Dedifferentiated amniotic fluid mesenchymal stem cell (primary cell): ENCODE data around the gene STX12.
"Not testable (repeated sequence)": the region's sequence is repeated elsewhere in the genome, so short reads cannot be mapped to it uniquely, and the experiment has no call there.

Experiments used
- DNase-seq: peaks from one replicate; pipeline ENCODE4 v3.0.0-alpha.2; 2016; ENCODE audit errors: extremely low spot score

The STX12 gene

DNA sequence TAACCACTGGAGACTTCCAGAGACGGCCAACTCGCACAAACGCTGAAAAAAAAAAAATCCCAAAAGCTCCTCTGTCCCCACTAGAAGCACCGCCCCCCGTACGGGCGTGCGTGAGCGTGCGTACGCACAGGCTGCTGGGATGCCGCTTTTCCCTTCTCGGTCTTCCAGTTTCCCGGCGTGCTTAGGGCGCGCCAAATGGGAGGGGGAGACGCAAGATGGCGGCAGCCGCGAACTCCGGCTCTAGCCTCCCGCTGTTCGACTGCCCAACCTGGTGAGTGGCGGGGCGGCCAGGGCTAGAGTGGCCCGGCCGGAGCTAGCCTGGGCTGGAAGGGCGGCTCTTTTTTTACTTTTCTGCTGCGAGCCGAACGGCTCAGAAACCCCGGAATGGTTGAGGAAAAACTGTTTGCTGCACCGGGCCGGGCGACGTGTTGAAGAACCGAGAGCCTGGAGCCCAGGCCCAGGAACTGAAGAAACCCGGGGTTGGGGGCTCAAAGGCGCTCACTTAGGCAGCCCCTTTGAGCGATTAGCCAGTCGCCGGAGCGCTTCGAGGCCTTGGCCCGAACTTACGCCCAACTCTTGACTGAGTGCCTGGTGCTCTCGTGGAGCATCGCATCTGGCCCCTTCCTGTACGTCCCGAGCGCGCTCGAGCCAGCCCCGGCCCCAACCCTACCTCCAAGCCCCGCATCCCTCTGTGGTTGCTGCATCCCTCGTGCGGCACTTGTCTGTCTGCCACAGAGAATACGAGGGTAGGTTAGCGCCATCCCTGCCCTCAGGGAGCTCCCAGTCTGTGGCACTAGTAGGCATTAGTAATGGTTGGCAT, 57.8 kb downstream of the STX12 start, which contains the start of gene PPP1R8:
Gene PPP1R8, plus strand, starts transcription at position 162 of the 820 bp plus-strand sequence. Its CDS starts 54 bp downstream, at position 216.
- peak; percentile 95 for DNase-seq

DNA sequence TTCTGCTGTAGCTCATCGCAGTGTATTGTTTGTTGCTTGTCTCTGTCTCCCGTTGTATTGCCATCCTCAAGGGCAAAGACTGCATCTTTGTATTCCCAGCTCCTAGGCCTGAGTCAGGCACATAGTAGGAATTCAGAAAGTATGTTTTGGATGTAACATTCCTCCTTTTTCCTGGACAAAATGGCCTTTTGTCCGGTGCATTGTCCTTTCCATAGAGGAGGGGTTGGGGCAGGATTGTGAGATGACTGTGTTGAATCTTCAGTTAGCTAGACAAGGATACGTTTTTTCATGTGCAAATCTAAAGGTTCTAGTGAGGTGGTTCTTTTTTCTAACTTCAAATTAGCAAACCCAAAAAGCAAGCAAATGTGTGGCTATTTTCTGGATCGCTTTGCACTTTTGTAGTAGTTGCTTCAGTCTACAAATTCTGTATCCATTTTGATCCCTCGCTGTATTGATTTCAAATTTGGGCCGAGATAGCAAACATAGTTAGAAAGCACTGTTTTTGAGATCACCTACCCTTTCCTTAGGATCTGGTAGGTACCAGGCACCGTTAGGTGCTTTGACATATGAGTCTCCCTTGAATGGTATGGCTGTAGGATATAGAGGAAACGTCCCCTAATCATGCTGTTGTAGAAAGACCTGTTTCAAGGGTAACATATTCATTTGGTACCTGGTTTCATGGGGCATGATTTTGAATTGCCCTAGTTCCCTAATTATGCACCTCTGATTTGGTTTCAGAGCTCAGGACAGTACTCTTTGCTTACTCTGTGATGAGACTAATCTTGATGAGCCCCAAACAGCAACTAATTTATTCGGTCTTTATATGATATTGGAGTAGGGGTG, 58.8 kb downstream of the STX12 start:
- DNase-seq = no peak

DNA sequence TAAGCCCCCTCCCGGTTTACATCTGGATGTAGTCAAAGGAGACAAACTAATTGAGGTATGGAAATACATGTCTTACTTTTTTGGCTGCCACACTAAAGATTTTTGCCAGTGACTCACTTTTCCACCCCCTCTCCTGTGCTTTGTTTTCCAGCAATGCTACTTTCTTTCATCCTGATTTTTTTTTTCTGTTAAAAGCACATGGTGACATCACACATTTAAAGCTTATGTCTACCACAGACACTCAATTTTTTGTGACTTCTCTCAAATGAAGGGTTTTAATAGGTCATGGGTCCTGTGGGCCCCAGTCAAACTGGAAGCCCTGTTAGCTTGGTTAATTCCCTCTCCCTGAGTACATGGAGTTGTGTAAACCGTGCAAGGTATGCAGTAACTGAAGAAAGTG, 59.7 kb downstream of the STX12 start:
- DNase-seq = no peak

DNA sequence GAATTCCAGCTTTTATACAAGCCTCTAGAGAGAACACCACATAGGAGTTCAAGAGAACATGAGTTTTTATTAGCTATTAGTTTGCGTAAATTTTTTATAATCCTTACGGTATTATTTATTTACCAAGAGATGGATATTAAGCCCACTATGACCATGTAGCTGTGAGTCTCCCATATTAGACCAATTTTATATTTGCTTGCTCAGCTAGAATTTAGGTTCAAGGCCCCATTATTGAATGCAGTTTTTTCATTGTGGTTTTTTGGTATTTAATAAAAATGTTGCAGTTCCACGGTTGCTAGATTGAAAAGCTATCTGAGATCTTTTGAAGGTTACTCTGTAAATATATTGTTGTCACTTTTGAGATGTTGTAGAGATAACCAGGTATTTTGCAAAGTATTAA, 60.5 kb downstream of the STX12 start:
- no peak for DNase-seq

DNA sequence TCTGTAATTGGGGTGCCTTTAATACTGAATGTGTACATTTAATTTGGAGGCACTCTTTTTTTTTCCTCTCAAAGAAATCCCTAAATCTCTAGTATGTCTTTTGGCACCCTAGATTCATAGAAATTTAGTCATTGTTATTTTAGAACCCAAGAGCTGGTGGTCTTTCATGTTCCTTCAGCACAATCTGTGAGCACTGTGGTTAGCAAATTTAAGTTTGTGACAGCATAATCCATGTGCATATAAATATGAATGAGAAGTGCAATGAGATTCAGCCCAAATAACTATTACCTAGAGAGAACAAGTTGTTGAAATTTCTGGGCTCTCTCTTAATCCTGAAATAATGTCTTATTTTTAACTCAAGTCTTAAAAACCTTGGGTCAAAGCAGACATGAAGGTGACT, 62.0 kb downstream of the STX12 start:
- no peak for DNase-seq

DNA sequence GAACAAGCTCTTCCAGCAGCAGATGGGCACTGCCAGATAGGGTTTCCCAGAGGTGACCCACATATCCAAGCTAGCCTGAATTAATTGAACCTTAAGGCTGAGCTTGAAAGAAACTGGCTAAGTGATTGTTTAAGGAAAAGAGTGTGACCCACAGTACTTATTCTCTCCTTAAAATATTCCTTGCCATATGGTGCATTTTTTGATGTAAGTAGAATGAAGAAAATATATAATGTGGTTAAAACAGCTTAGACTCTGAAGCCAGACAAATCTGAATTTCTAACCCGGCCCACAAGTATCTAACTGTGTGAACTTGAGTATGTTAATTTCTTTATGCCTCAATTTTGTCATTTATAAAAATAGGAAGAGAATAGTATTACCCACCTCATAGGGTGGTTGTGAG, 62.5 kb downstream of the STX12 start:
- DNase-seq = no peak

DNA sequence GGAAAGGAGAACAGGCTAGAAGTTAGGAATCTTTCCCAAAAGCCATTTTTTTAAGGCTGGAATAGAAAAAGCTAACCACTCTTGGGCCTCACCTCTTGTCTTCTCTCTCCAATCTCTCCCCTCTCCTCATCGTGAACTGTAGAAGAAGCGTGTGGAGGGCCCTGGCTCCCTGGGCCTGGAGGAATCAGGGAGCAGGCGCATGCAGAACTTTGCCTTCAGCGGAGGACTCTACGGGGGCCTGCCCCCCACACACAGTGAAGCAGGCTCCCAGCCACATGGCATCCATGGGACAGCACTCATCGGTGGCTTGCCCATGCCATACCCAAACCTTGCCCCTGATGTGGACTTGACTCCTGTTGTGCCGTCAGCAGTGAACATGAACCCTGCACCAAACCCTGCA, 76.9 kb downstream of the STX12 start:
- no peak for DNase-seq

DNA sequence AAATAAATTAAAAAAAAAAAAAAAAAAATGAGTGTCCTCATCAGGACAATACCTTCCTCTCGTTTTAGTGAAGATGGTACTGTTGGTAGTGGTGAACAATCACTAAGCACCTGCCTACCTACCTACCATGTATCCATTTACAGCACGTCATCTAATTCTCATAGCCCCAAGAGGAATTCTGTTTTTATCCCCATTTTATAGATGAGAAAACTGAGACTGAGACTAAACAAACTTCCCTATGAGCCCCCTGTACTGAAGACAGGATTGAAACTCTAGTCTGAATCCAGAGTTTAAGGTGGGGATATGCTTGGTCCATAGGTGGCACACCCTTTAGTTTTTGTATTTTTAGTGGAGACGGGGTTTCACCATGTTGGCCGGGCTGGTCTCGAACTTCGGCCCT, 82.1 kb downstream of the STX12 start:
- no peak for DNase-seq

DNA sequence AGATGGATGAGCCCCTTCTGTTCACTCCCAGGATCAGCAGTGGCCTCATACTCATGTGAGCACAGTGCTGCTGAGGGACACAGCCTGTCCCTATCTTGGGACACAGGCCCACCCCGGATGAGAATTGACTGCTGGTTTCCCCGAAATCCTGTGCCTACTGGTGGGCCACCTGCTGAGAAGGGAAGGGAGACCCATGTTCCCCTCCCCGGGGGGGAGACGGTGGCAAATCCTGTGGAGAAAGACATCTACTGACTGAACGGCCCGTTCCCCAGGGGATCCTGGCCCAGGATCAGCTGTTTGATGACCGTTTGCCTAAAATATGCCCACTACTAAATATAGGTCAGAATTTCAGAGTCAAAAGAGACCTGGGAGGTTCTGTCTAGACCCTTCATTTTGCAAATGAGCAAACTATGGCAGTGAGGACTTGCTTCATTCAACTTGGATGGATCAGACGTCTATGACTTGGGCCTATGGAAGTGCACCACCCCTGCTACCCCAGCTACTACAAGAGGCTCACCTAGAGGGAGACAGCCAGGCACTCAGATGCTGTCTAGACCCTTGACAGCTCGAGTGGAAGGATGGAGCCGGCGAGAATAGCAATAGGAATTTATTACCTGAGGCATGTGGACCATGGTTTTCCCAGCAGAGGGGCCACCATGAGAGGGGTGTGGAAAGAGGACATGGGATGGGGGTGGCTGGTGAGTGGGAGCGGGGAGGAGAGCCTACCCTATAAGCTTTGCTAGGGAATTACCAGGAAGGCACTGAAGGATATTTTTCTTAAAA, 83.7 kb downstream of the STX12 start:
- DNase-seq = no peak

DNA sequence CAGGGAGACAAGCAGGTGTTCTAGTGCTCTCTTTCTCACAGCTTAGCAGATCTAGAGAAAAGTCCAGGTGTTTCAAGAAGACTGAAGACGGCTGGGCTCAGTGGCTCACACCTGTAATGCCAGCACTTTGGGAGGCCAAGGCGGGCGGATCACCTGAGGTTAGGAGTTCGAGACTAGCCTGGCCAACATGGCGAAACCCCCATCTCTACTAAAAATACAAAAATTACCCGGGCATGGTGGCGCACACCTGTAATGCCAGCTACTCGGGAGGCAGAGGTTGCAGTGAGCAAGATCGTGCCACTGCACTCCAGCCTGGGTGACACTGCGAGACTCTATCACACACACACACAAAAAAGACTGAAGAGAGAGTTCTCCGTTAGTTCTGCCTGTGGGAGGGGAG, 84.5 kb downstream of the STX12 start:
- not testable (repeated sequence) for DNase-seq

DNA sequence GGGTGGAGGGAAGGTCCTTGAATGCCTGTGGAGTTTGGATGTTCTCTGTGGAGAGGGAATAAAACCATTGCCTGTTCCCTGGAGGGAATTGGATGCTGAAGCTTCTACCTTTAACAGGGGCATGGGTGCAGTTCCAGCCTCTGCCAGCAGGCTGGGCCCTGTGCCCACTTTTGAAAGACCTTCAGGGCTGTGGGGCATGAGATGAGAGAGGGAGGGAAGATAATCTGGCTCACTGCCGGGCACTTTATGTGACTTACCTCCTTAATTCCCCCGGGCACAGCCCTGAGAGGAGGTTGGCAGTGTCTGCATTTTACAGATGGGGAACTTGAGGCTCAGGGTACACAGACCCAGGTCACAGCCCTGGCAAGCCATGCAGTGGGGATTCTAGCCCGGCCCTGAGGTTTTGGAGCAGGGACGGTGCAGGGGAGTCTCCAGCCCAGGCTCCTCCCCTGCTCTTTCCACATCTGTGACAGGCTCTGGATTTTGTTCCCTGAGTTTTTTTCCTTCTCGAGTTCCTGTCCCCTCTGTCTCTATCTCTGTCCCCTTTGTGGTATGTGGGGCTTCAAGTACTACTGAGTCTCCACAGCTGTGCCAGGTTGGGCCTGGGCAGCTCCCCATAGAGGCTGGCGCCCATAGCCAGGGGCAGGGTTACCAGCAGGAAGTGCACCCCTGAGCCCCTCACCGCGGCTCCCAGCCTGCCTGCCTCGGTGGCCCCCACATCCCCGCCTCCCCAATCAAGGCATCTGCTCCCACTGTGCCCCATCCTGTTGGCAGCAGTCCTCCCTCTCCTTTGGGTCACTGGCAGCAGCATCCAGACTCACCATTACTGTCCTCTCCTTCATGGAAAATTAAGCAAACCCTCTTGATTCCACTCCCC, 85.3 kb downstream of the STX12 start:
- peak; percentile 78 for DNase-seq

DNA sequence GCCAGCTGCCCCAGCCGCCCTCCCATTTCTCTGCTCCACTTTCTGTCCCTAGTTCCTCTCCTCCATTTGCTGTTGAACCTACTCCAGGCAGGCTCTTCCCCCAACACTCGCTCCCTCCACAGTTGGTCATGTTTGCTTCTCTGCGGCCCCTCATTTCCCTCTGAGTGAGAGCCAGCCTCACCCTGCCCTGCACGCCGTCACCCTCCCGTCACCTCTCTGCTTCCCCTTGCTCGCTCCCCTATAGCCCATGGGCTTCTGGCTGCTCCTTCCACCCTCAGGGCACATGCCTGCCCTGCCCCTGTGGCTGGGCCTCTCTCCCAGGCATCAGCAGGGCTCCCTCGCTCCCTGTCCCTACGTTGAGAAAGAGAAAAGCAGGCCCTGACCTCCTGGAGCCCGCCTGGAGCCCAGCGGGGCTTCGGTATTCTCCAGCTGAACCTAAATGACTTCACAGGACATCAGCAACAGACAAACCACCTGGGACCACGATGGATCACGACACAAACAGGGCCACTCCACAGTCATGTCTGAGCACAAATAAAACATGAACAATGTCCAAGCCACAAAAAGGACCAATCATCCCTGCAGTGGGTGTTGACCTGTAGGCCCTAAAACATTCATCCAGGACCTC, 86.0 kb downstream of the STX12 start:
- no peak for DNase-seq

DNA sequence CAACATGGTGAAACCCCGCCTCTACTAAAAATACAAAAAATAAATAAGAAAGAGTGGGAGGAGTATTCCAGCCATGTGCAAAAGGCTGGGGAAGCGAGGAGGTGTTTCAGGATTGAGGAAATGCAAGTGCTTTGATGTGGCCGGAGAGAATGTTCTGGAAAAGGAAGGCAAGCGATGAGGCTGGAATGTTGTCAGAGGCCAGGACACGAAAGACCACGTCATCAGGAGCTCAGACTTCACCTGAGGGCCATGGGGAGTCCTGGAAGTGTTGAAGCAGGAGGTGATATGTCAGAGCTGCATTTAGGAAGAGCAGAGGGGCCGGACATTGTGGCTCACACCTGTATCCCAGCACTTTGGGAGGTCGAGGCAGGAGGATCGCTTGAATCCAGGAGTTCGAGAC, 88.4 kb downstream of the STX12 start:
- DNase-seq = no peak

DNA sequence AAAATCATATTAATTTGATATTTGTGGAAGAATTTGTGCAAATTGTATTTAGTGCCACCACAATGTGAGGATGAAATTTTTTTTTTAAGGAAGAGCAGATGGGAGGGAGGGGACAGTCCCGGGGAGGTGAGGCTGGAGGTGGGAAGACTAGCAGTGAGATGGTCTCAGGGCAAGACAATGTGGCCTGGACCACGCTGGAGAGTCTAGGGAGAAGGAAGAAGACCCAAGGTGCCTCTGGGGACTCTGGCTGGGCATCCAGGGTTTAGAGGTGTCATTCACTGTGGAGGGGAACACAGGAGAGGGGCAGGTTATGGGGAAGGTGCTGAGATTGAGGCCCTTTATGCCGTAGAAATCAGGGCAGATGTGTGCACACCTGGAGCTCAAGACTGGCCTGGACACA, 89.0 kb downstream of the STX12 start:
- no peak for DNase-seq

DNA sequence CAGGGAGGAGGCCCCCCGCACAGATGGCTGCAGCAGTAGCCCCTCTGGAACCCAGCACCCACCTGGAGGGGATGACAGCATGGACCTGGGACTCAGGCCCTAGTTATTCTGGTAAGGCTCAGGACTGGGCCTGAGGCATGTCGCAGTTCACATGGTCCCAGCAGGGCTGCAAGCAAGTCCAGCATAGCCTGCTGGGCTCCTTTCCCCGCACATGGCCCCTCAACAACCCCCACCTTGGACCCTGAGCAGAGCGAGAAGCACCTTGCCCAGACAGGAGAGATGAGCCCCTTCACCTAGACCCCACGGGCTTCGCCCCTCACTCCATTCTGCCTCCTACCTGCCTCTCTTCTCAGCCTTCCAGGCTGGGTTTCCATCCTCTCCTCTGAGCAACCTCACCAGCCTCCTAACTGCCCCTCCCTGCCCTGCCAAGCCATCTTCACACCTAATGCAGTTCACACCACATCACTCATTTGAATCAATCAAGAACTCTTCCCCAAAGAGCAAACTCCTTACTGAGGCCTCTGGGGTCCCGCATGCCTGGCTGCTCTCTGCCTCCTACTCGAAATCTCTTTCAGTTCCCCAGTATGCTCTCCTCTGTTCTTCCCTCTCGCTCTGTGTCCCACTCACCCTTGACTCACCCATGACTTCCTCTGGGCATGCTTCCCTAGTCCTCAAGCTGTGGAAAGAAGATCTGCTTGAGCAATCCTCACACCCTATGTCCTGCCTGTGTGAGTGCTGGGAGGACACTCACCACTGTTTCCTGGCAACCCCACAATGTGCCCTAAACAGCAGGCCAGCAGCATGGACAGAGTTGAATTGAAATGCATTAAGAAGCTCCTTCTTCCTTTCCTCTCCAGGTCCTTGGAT, 89.9 kb downstream of the STX12 start:
- DNase-seq = peak; percentile 91

DNA sequence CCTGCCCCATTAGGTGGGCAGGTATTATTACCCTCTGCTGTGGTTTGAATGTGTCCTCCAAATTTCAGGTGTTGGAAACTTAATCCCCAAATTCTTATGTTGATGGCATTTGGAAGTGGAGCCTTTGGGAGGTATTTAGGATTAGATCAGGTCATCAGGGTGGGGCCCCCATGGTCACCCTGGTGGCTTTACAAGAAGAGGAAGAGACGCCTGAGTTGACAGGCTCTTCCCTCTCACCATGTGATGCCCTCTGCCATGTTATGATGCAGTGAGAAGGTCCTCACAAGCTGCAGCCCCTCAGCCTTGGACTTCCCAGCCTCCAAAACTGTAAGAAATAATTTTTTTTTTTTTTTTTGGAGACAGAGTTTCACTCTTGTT, 90.5 kb downstream of the STX12 start:
- no peak for DNase-seq

DNA sequence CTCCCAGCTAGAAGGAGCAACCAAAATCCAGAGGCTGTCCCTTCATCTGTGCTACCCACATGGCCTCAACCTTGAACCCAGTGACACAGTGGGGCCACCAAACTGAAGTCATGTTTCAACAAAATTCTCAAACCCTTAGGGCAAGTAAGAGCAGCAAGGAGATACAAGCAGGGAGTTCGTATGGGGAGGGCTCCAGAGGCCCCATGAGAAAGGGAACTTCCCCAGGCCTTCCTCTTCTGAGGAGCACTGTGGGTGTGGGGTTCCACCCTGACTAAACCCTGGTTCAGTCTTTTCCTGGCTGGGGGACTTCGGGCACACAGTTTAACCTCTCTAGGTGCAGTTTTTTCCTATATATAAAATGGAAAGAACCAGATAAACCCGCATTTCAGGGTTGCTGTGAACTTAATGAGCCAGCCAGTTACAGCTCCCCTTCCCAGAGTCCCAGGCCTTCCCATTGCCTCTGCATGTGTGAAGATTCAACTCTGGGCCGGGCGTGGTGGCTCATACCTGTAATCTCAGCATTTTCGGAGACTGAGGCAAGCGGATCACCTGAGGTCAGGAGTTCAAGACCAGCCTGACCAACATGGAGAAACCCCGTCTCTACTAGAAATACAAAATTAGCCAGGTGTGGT, 91.4 kb downstream of the STX12 start:
- DNase-seq = no peak

DNA sequence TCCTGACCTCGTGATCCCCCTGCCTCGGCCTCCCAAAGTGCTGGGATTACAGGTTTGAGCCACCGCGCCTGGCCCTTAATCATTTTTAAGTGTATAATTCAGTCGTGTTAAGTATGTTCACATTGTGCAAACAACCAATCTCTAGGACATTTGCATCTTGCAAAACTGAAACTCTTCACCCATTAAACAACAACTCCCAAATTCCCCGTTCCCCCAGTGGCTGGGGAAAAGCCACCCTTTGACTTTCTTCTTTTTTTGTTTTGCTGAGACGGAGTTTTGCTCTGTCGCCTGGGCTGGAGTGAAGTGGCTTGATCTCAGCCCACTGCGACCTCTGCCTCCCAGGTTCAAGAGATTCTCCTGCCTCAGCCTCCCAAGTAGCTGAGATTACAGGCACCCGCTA, 92.8 kb downstream of the STX12 start:
- no peak for DNase-seq

DNA sequence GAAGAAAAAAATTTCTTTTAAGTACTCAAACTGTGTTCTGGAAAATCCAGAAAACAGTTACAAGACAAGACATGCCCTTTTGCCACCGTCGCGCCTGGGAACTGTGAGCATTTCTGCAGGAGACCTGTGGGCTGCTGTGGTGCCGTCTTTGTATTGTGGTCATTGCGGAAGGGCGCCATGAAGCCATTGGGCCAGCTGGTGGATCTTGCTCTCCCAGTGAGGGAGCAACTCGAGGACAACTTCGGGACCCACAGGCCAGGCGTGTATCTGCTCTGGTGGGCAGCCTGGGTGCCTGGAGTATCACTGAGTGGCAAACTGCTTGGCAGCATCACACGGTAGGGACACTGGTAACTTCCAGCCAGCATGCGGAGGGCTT, 95.5 kb downstream of the STX12 start:
- no peak for DNase-seq
